ENCODE measurements around the gene KRTCAP2.

GRCh38 chr1:155193275-155193990, 20.3 kb upstream of the KRTCAP2 start:
- TF ChIP-seq CTCF (IDR thresholded peaks at IDR 0.05) = peak; percentile 94 to 99 (median 95)
- TF ChIP-seq POLR2A (IDR thresholded peaks at IDR 0.05) = peak; percentile 77

Measured in ovary (tissue), 3 donors.